Measurements from ENCODE around the gene TEX261. TPM values are rescaled to one million over a fixed set of nuclear protein-coding genes. Genes with fewer than 3 reads are reported as not detected.

Gene TEX261
- total and polyA plus RNA-seq, 2 of the 8 experiments (the other 6 are each of a cell fraction or from before 2014, with no cell fraction given), result 25.2 to 30.1 TPM

- TF ChIP-seq USF2 (IDR thresholded peaks at IDR 0.05; ENCODE audit: low read length) (no peak), RAD21 (IDR thresholded peaks at IDR 0.05 in 1 of 2, conservative IDR thresholded peaks at IDR 0.05 in 1 of 2; ENCODE audit: low read depth in 2 of 2, low read length in 2 of 2) (no peak)
These were observed 33.1 kb downstream of the TEX261 start (continued) for GRCh38 chr2:70961648-70961994.

Data from H1 (cell line).